ENCODE results near the gene CALHM4.

CALHM4 gene

GRCh38 chr6:116563830-116564229, 10.3 kb downstream of the CALHM4 start:
- Histone ChIP-seq H3K36me3 (ENCODE audit: control insufficient read depth, insufficient read depth, low read length) (no peaks in the 10 kb centered on the region), H3K4me3 (ENCODE audit: low read depth, low read length) (no peak overlapping the region), H3K27ac (ENCODE audit: low read depth, low read length) (no peak overlapping the region), H3K27me3 (ENCODE audit: control insufficient read depth, insufficient read depth, low read length) (no peaks in the 10 kb centered on the region), H3K9ac (ENCODE audit: low read length) (no peak overlapping the region), H3K4me1 (ENCODE audit: control insufficient read depth, insufficient read depth, low read length) (0 out of 2 replicates have a peak, but pooled peaks cover 2% of the 10 kb centered on the region), H3K9me3 (ENCODE audit: control insufficient read depth, insufficient read depth, low read depth, low read length) (no peaks in the 10 kb centered on the region)

- no peak overlapping the region for H3K9ac ChIP-seq (ENCODE audit: low read length)
- H3K36me3 ChIP-seq (ENCODE audit: control insufficient read depth, insufficient read depth, low read length): no peaks in the 10 kb centered on the region
- H3K27me3 ChIP-seq (ENCODE audit: control insufficient read depth, insufficient read depth, low read length): no peaks in the 10 kb centered on the region
- H3K9me3 ChIP-seq (ENCODE audit: control insufficient read depth, insufficient read depth, low read depth, low read length): no peaks in the 10 kb centered on the region
- H3K4me1 ChIP-seq (ENCODE audit: control insufficient read depth, insufficient read depth, low read length): 0 out of 2 replicates have a peak, but pooled peaks cover 2% of the 10 kb centered on the region
- H3K27ac ChIP-seq (ENCODE audit: low read depth, low read length): no peak overlapping the region
- H3K4me3 ChIP-seq (ENCODE audit: low read depth, low read length): no peak overlapping the region
These were observed 10.8 kb downstream of the CALHM4 start for GRCh38 chr6:116564311-116564710.

GRCh38 chr6:116564921-116565872, 11.6 kb downstream of the CALHM4 start:
- H3K9me3 ChIP-seq (ENCODE audit: control insufficient read depth, insufficient read depth, low read depth, low read length): no peaks in the 10 kb centered on the region
- no peak overlapping the region for H3K9ac ChIP-seq (ENCODE audit: low read length)
- no peak overlapping the region for H3K27ac ChIP-seq (ENCODE audit: low read depth, low read length)
- no peak overlapping the region for H3K4me3 ChIP-seq (ENCODE audit: low read depth, low read length)
- no peaks in the 10 kb centered on the region for H3K27me3 ChIP-seq (ENCODE audit: control insufficient read depth, insufficient read depth, low read length)
- 0 out of 2 replicates have a peak, but pooled peaks cover 2% of the 10 kb centered on the region for H3K4me1 ChIP-seq (ENCODE audit: control insufficient read depth, insufficient read depth, low read length)
- no peaks in the 10 kb centered on the region for H3K36me3 ChIP-seq (ENCODE audit: control insufficient read depth, insufficient read depth, low read length)

- H3K27me3 ChIP-seq (ENCODE audit: control insufficient read depth, insufficient read depth, low read length): no peaks in the 10 kb centered on the region
- no peak overlapping the region for H3K4me3 ChIP-seq (ENCODE audit: low read depth, low read length)
- H3K9ac ChIP-seq (ENCODE audit: low read length): no peak overlapping the region
- 0 out of 2 replicates have a peak, but pooled peaks cover 3% of the 10 kb centered on the region for H3K4me1 ChIP-seq (ENCODE audit: control insufficient read depth, insufficient read depth, low read length)
- no peak overlapping the region for H3K27ac ChIP-seq (ENCODE audit: low read depth, low read length)
- H3K9me3 ChIP-seq (ENCODE audit: control insufficient read depth, insufficient read depth, low read depth, low read length): no peaks in the 10 kb centered on the region
- no peaks in the 10 kb centered on the region for H3K36me3 ChIP-seq (ENCODE audit: control insufficient read depth, insufficient read depth, low read length)
These were observed 14.6 kb downstream of the CALHM4 start for GRCh38 chr6:116568111-116568510.

GRCh38 chr6:116568821-116569755, 15.5 kb downstream of the CALHM4 start:
- Histone ChIP-seq H3K36me3 (ENCODE audit: control insufficient read depth, insufficient read depth, low read length) (no peaks in the 10 kb centered on the region; the same call in 1 of the 2 replicates), H3K4me3 (ENCODE audit: low read depth, low read length) (no peak overlapping the region), H3K27ac (ENCODE audit: low read depth, low read length) (no peak overlapping the region), H3K9me3 (ENCODE audit: control insufficient read depth, insufficient read depth, low read depth, low read length) (no peaks in the 10 kb centered on the region), H3K27me3 (ENCODE audit: control insufficient read depth, insufficient read depth, low read length) (no peaks in the 10 kb centered on the region), H3K9ac (ENCODE audit: low read length) (no peak overlapping the region), H3K4me1 (ENCODE audit: control insufficient read depth, insufficient read depth, low read length) (0 out of 2 replicates have a peak, but pooled peaks cover 3% of the 10 kb centered on the region)

GRCh38 chr6:116570856-116571682, 17.5 kb downstream of the CALHM4 start, which contains the start of gene RWDD1:
Gene RWDD1, plus strand, starts transcription at chr6:116571504. Its CDS starts 79 bp downstream, at chr6:116571583.
- Histone ChIP-seq H3K27ac (ENCODE audit: low read depth, low read length) (peak within 1 kb of the TSS; percentile 51; the same call in 1 of the 2 replicates), H3K27me3 (ENCODE audit: control insufficient read depth, insufficient read depth, low read length) (no peaks in the 10 kb centered on the region), H3K36me3 (ENCODE audit: control insufficient read depth, insufficient read depth, low read length) (peaks cover 3% of the 10 kb centered on the region), H3K9ac (ENCODE audit: low read length) (peak within 1 kb of the TSS; percentile 89), H3K4me1 (ENCODE audit: control insufficient read depth, insufficient read depth, low read length) (0 out of 2 replicates have a peak, but pooled peaks cover 3% of the 10 kb centered on the region), H3K9me3 (ENCODE audit: control insufficient read depth, insufficient read depth, low read depth, low read length) (no peaks in the 10 kb centered on the region), H3K4me3 (ENCODE audit: low read depth, low read length) (peak within 1 kb of the TSS; percentile 81)

GRCh38 chr6:116571683-116572000, 18.1 kb downstream of the CALHM4 start:
- Histone ChIP-seq H3K4me1 (ENCODE audit: control insufficient read depth, insufficient read depth, low read length) (0 out of 2 replicates have a peak, but pooled peaks cover 3% of the 10 kb centered on the region), H3K27me3 (ENCODE audit: control insufficient read depth, insufficient read depth, low read length) (no peaks in the 10 kb centered on the region), H3K9me3 (ENCODE audit: control insufficient read depth, insufficient read depth, low read depth, low read length) (no peaks in the 10 kb centered on the region), H3K27ac (ENCODE audit: low read depth, low read length) (peak overlapping the region; percentile 16; the same call in 1 of the 2 replicates), H3K4me3 (ENCODE audit: low read depth, low read length) (peak overlapping the region; percentile 81), H3K36me3 (ENCODE audit: control insufficient read depth, insufficient read depth, low read length) (peaks cover 5% of the 10 kb centered on the region), H3K9ac (ENCODE audit: low read length) (peak overlapping the region; percentile 86)

GRCh38 chr6:116572162-116572561, 18.6 kb downstream of the CALHM4 start:
- H3K9me3 ChIP-seq (ENCODE audit: control insufficient read depth, insufficient read depth, low read depth, low read length): no peaks in the 10 kb centered on the region
- peak overlapping the region; percentile 86 for H3K9ac ChIP-seq (ENCODE audit: low read length)
- H3K27me3 ChIP-seq (ENCODE audit: control insufficient read depth, insufficient read depth, low read length): no peaks in the 10 kb centered on the region
- H3K4me1 ChIP-seq (ENCODE audit: control insufficient read depth, insufficient read depth, low read length): 0 out of 2 replicates have a peak, but pooled peaks cover 3% of the 10 kb centered on the region
- peak overlapping the region; percentile 81 for H3K4me3 ChIP-seq (ENCODE audit: low read depth, low read length)
- H3K36me3 ChIP-seq (ENCODE audit: control insufficient read depth, insufficient read depth, low read length): peaks cover 8% of the 10 kb centered on the region
- H3K27ac ChIP-seq (ENCODE audit: low read depth, low read length): peak overlapping the region; percentile 16; the same call in 1 of the 2 replicates

GRCh38 chr6:116575227-116575626, 21.7 kb downstream of the CALHM4 start:
- Histone ChIP-seq H3K4me1 (ENCODE audit: control insufficient read depth, insufficient read depth, low read length) (0 out of 2 replicates have a peak, but pooled peaks cover 3% of the 10 kb centered on the region), H3K27me3 (ENCODE audit: control insufficient read depth, insufficient read depth, low read length) (no peaks in the 10 kb centered on the region), H3K9ac (ENCODE audit: low read length) (no peak overlapping the region), H3K4me3 (ENCODE audit: low read depth, low read length) (no peak overlapping the region), H3K36me3 (ENCODE audit: control insufficient read depth, insufficient read depth, low read length) (peaks cover 8% of the 10 kb centered on the region), H3K9me3 (ENCODE audit: control insufficient read depth, insufficient read depth, low read depth, low read length) (no peaks in the 10 kb centered on the region), H3K27ac (ENCODE audit: low read depth, low read length) (no peak overlapping the region)

GRCh38 chr6:116577486-116577885, 23.9 kb downstream of the CALHM4 start:
- Histone ChIP-seq H3K4me3 (ENCODE audit: low read depth, low read length) (no peak overlapping the region), H3K9me3 (ENCODE audit: control insufficient read depth, insufficient read depth, low read depth, low read length) (no peaks in the 10 kb centered on the region), H3K36me3 (ENCODE audit: control insufficient read depth, insufficient read depth, low read length) (peaks cover 14% of the 10 kb centered on the region), H3K27ac (ENCODE audit: low read depth, low read length) (no peak overlapping the region), H3K27me3 (ENCODE audit: control insufficient read depth, insufficient read depth, low read length) (no peaks in the 10 kb centered on the region), H3K9ac (ENCODE audit: low read length) (no peak overlapping the region), H3K4me1 (ENCODE audit: control insufficient read depth, insufficient read depth, low read length) (0 out of 2 replicates have a peak, but pooled peaks cover 3% of the 10 kb centered on the region)

Data from HUES6 (cell line).